Mucosa of rectum (tissue), 2 donors: Measurements from ENCODE around the gene ZNG1A.
A peak's percentile ranks its signal among the peaks of the same experiment; 100 is the strongest.
"Not testable (repeated sequence)": the region's sequence is repeated elsewhere in the genome, so short reads cannot be mapped to it uniquely, and the experiment has no call there.

Experiments used
- H3K27ac ChIP-seq, 2 donors: one replicate each; pipeline ENCODE4 v1.7.0; 2013; ENCODE audit warnings: inconsistent platforms in 2 of 2, low read depth in 2 of 2, low read length in 2 of 2
- H3K27me3 ChIP-seq, 2 donors: one replicate each; pipeline ENCODE4 v1.7.0; 2013; ENCODE audit warnings: low read length in 2 of 2; ENCODE audit not compliant: control insufficient read depth in 2 of 2, insufficient read depth in 2 of 2
- H3K36me3 ChIP-seq, 2 donors: one replicate each; pipeline ENCODE4 v1.7.0; 2013; ENCODE audit warnings: low read length in 2 of 2; ENCODE audit not compliant: control insufficient read depth in 2 of 2, insufficient read depth in 2 of 2
- H3K4me1 ChIP-seq, 2 donors: one replicate each; pipeline ENCODE4 v1.7.0; 2013; ENCODE audit warnings: low read length in 2 of 2, mild to moderate bottlenecking in 1 of 2; ENCODE audit not compliant: control insufficient read depth in 2 of 2, insufficient read depth in 2 of 2
- H3K4me3 ChIP-seq, 2 donors: one replicate each; pipeline ENCODE4 v1.7.0; 2013; ENCODE audit warnings: low read length in 2 of 2
- H3K9ac ChIP-seq, 2 donors: one replicate each; pipeline ENCODE4 v1.7.0; 2013; ENCODE audit warnings: low read length in 2 of 2, low read depth in 1 of 2, mild to moderate bottlenecking in 1 of 2
- H3K9me3 ChIP-seq, 2 donors: one replicate each; pipeline ENCODE4 v1.7.0; 2013; ENCODE audit warnings: low read length in 2 of 2; ENCODE audit not compliant: control insufficient read depth in 2 of 2
- donor health status: healthy.
- donor health status: Normal muscosa, but diverticular disease.

The ZNG1A gene

DNA sequence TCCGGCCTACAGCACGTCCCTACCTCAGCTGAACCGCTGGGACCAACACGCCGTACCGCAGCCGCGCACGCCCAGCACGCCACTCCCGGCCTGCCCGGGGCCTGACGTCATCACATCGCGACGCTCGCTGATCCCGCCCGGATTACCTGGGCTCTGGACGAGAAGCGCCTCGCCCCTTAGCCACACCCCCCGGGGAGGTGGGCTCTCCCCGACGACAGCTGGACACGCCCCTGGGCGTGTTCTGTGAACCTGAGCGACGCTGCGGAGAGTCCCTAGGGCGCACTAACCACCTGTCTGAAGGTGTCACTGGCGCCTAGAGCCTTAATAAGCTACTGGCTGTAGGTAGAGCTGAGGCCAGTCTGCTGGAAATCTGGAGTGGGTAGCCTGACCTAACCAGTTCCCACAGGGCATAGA, at the start of gene ZNG1A:
Gene ZNG1A, minus strand, starts transcription at position 87 of the 414 bp plus-strand sequence. CDS start 87 bp downstream, outside the sequence.
- Histone ChIP-seq H3K27ac (peak within 1 kb of the TSS in 1 of 2 donors; percentile 38), H3K4me3 (peak within 1 kb of the TSS in 1 of 2 donors; percentile 63)
- H3K9me3 ChIP-seq, H3K9ac ChIP-seq, H3K4me1 ChIP-seq, H3K36me3 ChIP-seq, H3K27me3 ChIP-seq: not testable (repeated sequence)

DNA sequence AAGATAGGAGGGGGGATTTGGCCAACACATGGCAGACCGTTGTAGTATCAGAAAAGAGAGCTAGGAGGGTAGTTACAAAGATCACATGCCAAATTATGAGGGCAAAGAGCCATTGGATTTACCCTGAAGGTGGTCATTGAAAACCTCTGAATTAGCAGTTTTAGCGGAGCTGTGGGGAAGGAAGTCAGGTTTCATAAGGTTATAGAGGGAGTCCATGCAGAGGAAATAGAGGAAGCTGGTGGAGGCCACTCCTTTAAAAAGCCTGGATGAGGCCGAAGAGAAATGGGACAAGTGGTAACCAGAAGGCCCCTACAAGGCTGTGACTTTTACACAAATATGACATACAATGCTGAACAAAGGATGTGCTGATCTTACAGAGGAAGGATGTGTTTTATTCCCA, 49.0 kb upstream of the ZNG1A start:
- no peaks in the 10 kb centered on the region for H3K27me3 ChIP-seq
- no peak overlapping the region for H3K27ac ChIP-seq
- no peak overlapping the region for H3K4me3 ChIP-seq
- no peaks in the 10 kb centered on the region for H3K9me3 ChIP-seq
- H3K36me3 ChIP-seq, result no peaks in the 10 kb centered on the region
- H3K4me1 ChIP-seq, result peaks cover 0 to 4% of the 10 kb centered on the region in 2 donors
- no peak overlapping the region for H3K9ac ChIP-seq

GRCh38 chr9:224582-225520, 46.0 kb upstream of the ZNG1A start:
- H3K4me1 ChIP-seq, result peaks cover 0 to 4% of the 10 kb centered on the region in 2 donors
- no peaks in the 10 kb centered on the region for H3K9me3 ChIP-seq
- H3K4me3 ChIP-seq, result peak overlapping the region; percentile 33 to 37
- no peaks in the 10 kb centered on the region for H3K27me3 ChIP-seq
- peak overlapping the region; percentile 5 to 17 for H3K27ac ChIP-seq
- no peak overlapping the region for H3K9ac ChIP-seq
- no peaks in the 10 kb centered on the region for H3K36me3 ChIP-seq

DNA sequence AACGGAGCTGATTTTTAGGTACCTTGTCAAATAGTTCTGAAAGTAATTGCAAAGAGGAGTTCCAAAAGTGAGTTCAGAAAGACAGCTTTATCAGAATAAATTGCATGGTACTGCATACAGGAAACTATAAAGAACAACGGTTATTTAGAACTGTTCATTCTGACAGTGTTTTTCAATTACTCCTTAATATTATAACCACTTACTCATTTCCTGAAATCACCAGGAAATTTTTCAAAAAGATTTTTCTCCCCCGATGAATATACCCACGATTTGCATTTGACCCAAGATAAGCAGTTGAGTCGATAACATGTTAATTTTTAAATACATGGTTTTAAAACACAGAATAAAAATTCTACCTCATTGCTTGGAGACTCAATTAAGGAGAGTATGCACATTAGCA, 45.2 kb upstream of the ZNG1A start:
- Histone ChIP-seq H3K9me3 (no peaks in the 10 kb centered on the region), H3K27ac (no peak overlapping the region)

GRCh38 chr9:223152-223551, 44.3 kb upstream of the ZNG1A start:
- Histone ChIP-seq H3K27ac (peak overlapping the region in 1 of 2 donors; percentile 21), H3K36me3 (no peaks in the 10 kb centered on the region), H3K27me3 (no peaks in the 10 kb centered on the region), H3K4me3 (no peak overlapping the region), H3K9me3 (no peaks in the 10 kb centered on the region), H3K4me1 (peaks cover 0 to 4% of the 10 kb centered on the region in 2 donors), H3K9ac (no peak overlapping the region)

More for the DNA sequence above, 45.2 kb upstream of the ZNG1A start:
- peak overlapping the region in 1 of 2 donors; percentile 37 for H3K4me3 ChIP-seq
- H3K36me3 ChIP-seq, result no peaks in the 10 kb centered on the region
- peaks cover 0 to 4% of the 10 kb centered on the region in 2 donors for H3K4me1 ChIP-seq
- H3K27me3 ChIP-seq, result no peaks in the 10 kb centered on the region
- H3K9ac ChIP-seq, result no peak overlapping the region

GRCh38 chr9:221989-222776, 43.3 kb upstream of the ZNG1A start:
- Histone ChIP-seq H3K27ac (peak overlapping the region; percentile 21 to 46), H3K27me3 (no peaks in the 10 kb centered on the region), H3K4me3 (no peak overlapping the region), H3K36me3 (no peaks in the 10 kb centered on the region), H3K9me3 (no peaks in the 10 kb centered on the region), H3K9ac (peak overlapping the region in 1 of 2 donors; percentile 9), H3K4me1 (peaks cover 0 to 4% of the 10 kb centered on the region in 2 donors)

DNA sequence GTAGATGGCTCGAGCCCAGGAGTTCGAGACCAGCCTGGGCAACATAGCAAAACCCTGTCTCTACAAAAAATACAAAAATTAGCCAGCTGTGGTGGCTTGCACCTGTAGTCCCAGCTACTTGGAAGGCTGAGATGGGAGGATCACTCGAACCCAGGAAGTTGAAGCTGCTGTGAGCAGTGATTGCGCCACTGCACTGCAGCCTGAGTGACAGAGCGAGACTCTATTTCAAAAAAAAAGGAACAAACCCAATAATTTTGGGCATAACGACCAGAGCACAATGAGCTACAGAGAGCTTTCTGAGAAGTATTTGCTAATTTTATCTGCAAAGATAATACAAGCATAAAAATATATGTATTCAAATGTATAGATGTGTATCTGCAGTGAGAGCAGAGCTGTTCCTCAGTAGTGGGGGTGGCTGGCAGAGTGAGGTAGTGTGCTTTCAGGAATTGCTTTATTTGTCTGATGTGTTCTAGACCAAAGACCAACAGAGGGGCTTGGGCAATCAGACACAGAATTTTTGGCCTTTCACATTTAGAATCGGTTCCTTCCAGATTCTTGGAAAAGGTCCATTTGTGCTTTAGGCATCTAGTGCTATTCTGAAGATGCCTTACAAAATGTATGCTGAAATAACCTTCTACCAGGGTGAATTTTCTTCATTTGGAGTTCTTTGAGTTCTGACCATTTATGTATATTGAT, 41.0 kb upstream of the ZNG1A start:
- no peak overlapping the region for H3K27ac ChIP-seq

GRCh38 chr9:219036-219435, 40.2 kb upstream of the ZNG1A start:
- peaks cover 0 to 11% of the 10 kb centered on the region in 2 donors for H3K27me3 ChIP-seq
- not testable (repeated sequence) for H3K4me3 ChIP-seq, H3K36me3 ChIP-seq, H3K9me3 ChIP-seq, H3K4me1 ChIP-seq, H3K27ac ChIP-seq, H3K9ac ChIP-seq

More for the DNA sequence above, 41.0 kb upstream of the ZNG1A start:
- Histone ChIP-seq H3K4me1 (no peaks in the 10 kb centered on the region), H3K4me3 (no peak overlapping the region), H3K9ac (no peak overlapping the region), H3K9me3 (no peaks in the 10 kb centered on the region), H3K27me3 (peaks cover 0 to 6% of the 10 kb centered on the region in 2 donors), H3K36me3 (no peaks in the 10 kb centered on the region)

- H3K4me1 ChIP-seq, result peaks cover 0 to 2% of the 10 kb centered on the region in 2 donors
- H3K9ac ChIP-seq, result no peak overlapping the region
- H3K27ac ChIP-seq, result no peak overlapping the region
Measured at GRCh38 chr9:217950-218349, 39.1 kb upstream of the ZNG1A start.

More at GRCh38 chr9:217950-218349, 39.1 kb upstream of the ZNG1A start:
- Histone ChIP-seq H3K27me3 (peaks cover 0 to 11% of the 10 kb centered on the region in 2 donors), H3K36me3 (no peaks in the 10 kb centered on the region), H3K4me3 (no peak overlapping the region), H3K9me3 (no peaks in the 10 kb centered on the region)
